ENCODE measurements around the gene LPP. TPM values are rescaled to one million over a fixed set of nuclear protein-coding genes. Genes with fewer than 3 reads are reported as not detected.

LPP gene
- polyA plus RNA-seq, 1 experiment, result 76.3 TPM

DNA sequence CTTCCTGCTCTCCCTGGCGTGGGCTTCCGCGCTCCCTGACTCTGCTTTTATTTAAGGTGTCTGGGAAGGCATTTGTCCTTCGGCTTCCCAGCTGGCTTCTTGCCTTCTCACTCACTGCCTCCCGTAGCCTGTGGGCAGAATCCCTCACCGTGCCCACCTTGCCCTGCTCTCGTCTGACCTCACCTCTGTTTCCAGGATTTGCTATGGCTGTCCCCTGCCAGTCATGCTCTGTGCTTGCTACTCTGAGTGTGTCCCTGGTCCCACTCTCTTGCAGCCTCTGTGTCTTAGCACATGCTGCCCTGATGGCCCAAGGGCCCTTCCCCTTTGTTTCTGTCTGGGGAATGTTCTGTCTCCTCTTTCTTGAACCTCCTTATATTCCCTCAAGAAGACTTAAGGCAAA, 26.2 kb downstream of the LPP start:
- TF ChIP-seq, protein P1, sequence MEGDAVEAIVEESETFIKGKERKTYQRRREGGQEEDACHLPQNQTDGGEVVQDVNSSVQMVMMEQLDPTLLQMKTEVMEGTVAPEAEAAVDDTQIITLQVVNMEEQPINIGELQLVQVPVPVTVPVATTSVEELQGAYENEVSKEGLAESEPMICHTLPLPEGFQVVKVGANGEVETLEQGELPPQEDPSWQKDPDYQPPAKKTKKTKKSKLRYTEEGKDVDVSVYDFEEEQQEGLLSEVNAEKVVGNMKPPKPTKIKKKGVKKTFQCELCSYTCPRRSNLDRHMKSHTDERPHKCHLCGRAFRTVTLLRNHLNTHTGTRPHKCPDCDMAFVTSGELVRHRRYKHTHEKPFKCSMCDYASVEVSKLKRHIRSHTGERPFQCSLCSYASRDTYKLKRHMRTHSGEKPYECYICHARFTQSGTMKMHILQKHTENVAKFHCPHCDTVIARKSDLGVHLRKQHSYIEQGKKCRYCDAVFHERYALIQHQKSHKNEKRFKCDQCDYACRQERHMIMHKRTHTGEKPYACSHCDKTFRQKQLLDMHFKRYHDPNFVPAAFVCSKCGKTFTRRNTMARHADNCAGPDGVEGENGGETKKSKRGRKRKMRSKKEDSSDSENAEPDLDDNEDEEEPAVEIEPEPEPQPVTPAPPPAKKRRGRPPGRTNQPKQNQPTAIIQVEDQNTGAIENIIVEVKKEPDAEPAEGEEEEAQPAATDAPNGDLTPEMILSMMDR (IDR thresholded peaks at IDR 0.05; ENCODE audit: low read depth, low read length), result no peak
- H3K4me3 ChIP-seq (ENCODE audit: low read depth, low read length), result no peak overlapping the region
- no peak for DNase-seq (ENCODE audit: low read depth, low spot score)
- peak overlapping the region; percentile 59 for H3K27ac ChIP-seq (ENCODE audit: low read depth, low read length)
- ChIA-PET CTCF (interaction anchor here (1.0 to 1.5 kb wide), 3 partner anchors 14 to 444 kb away, joined by 3 to 6 read pairs (median 4); no protein-coding TSS in a partner anchor), POLR2A (no interaction called here)
- no peaks in the 10 kb centered on the region for H3K27me3 ChIP-seq (ENCODE audit: control insufficient read depth, insufficient read depth, low read length)
- no peaks in the 10 kb centered on the region for H3K9me3 ChIP-seq (ENCODE audit: control insufficient read depth, insufficient read depth, low read length)

DNA sequence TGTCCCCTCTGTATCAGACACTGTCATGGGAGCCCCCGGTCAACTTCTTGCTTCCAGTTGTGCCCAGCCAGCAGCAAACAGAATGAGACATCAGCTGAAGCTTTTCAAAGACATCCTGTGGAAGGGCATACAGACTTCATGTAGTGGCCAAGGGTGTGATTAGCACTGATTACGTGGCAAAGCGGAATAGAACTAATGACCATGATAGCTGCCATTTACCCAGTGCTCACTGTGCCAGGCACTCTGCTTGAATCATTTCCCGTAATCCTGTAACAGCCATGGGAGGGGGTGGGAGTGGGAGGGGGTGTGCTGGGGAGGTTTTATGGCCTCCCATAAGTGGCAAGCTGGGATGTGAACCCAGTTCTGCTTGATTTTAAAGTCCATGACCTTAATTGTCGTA, 29.5 kb downstream of the LPP start:
- ChIA-PET CTCF (interaction anchor here (0.9 to 2.3 kb wide), 4 partner anchors 10 to 445 kb away, joined by 3 to 7 read pairs (median 4); no protein-coding TSS in a partner anchor), POLR2A (no interaction called here)
- no peak overlapping the region for H3K27ac ChIP-seq (ENCODE audit: low read depth, low read length)
- H3K4me3 ChIP-seq (ENCODE audit: low read depth, low read length), result no peak overlapping the region
- no peaks in the 10 kb centered on the region for H3K9me3 ChIP-seq (ENCODE audit: control insufficient read depth, insufficient read depth, low read length)
- TF ChIP-seq, protein P1 (IDR thresholded peaks at IDR 0.05; ENCODE audit: low read depth, low read length), result no peak
- no peaks in the 10 kb centered on the region for H3K27me3 ChIP-seq (ENCODE audit: control insufficient read depth, insufficient read depth, low read length)
- no peak for DNase-seq (ENCODE audit: low read depth, low spot score)

DNA sequence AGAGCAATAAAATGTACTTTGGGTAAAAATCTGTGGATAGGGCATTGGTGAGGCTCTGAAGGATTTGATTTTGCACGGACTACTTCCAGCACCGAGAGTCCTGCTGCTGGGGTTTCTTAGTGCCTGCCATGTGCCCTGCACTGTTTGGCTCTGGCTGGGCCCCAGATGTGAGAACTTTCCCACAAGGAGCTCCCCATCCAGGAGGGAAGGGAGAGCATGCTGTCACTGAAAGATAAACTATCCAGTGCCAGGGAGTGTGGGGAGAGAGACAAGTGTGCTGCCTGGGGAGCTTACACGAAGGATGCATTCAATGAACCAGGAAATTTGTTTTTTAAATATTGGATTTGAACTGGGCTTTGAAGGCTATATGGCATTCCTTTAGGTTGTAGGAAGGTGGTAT, 30.2 kb downstream of the LPP start:
- no peak overlapping the region for H3K27ac ChIP-seq (ENCODE audit: low read depth, low read length)
- DNase-seq (ENCODE audit: low read depth, low spot score), result no peak
- no peak overlapping the region for H3K4me3 ChIP-seq (ENCODE audit: low read depth, low read length)
- no peaks in the 10 kb centered on the region for H3K27me3 ChIP-seq (ENCODE audit: control insufficient read depth, insufficient read depth, low read length)
- H3K9me3 ChIP-seq (ENCODE audit: control insufficient read depth, insufficient read depth, low read length), result no peaks in the 10 kb centered on the region
- POLR2A ChIA-PET, result no interaction called here
- TF ChIP-seq, protein P1 (IDR thresholded peaks at IDR 0.05; ENCODE audit: low read depth, low read length), result no peak
- CTCF ChIA-PET, result interaction anchor here (1.8 to 2.3 kb wide), 2 partner anchors 437 to 444 kb away, joined by 4 to 7 read pairs; no protein-coding TSS in a partner anchor

DNA sequence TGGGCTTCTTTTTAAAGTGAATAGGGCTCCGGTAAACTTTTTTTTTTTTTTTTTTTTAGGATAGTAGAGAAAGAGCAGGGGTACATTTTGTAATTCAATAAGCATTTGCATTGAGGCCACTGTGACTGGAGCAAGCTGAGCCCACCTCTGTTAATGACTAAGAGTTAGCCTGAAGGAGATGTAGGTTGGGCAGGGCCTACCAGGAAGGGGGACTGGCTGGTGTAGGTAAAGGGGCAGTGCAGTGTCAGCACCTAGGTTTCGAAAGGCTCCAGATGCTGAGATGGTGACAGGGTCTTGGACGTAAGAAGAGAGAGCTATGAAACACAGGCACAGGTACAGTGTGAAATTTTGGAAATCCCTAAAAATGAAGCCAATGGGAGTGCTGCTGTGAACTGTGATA, 30.7 kb downstream of the LPP start:
- CTCF ChIA-PET, result interaction anchor here (1.8 to 2.3 kb wide), 2 partner anchors 437 to 444 kb away, joined by 4 to 7 read pairs; no protein-coding TSS in a partner anchor
- POLR2A ChIA-PET, result interaction anchor here (0.6 to 0.7 kb wide), 2 partner anchors 23 to 766 kb away, joined by 3 to 7 read pairs; no protein-coding TSS in a partner anchor
- H3K27me3 ChIP-seq (ENCODE audit: control insufficient read depth, insufficient read depth, low read length), result no peaks in the 10 kb centered on the region

DNA sequence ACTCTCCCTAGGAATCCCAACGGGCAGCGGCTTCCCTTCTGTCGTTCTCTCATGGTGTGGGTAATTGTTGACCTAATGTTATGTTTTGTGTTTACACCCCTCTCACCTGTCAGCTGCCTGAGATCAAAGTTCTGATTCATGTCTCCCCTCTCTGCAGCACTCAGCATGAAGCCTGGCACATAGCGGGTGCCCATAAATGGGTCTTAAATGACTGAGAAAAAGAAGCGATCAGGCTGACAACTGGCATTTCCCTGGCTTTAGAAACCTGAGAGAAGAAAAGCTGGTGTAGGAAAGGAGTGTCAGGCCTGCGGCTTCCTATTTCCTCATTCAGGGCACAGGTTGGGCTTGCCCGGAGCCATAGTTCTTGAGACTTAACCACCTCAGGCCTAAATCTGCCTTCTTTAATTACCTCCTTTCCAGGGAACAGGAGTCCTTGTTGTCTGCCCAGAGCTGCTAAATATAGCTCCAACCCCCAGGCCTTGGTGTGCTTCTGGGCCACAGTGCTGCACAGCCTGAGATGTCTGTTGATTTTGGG, 31.8 kb downstream of the LPP start:
- no peaks in the 10 kb centered on the region for H3K9me3 ChIP-seq (ENCODE audit: control insufficient read depth, insufficient read depth, low read length)
- no peak overlapping the region for H3K4me3 ChIP-seq (ENCODE audit: low read depth, low read length)
- ChIA-PET POLR2A (interaction anchor here (0.6 kb wide), 1 partner anchor 122 kb away, joined by 3 read pairs; no protein-coding TSS in a partner anchor), CTCF (no interaction called here)
- H3K27me3 ChIP-seq (ENCODE audit: control insufficient read depth, insufficient read depth, low read length), result no peaks in the 10 kb centered on the region
- TF ChIP-seq, protein P1 (IDR thresholded peaks at IDR 0.05; ENCODE audit: low read depth, low read length), result no peak
- DNase-seq (ENCODE audit: low read depth, low spot score), result no peak
- no peak overlapping the region for H3K27ac ChIP-seq (ENCODE audit: low read depth, low read length)

More for the DNA sequence above, 30.7 kb downstream of the LPP start:
- no peak overlapping the region for H3K27ac ChIP-seq (ENCODE audit: low read depth, low read length)
- H3K9me3 ChIP-seq (ENCODE audit: control insufficient read depth, insufficient read depth, low read length), result no peaks in the 10 kb centered on the region
- no peak overlapping the region for H3K4me3 ChIP-seq (ENCODE audit: low read depth, low read length)
- TF ChIP-seq, protein P1 (IDR thresholded peaks at IDR 0.05; ENCODE audit: low read depth, low read length), result no peak
- no peak for DNase-seq (ENCODE audit: low read depth, low spot score)
